DND-41 (cell line): ENCODE measurements around the gene POLR2J.

Source experiments
- CTCF ChIP-seq: IDR thresholded peaks from 2 replicates; pipeline ENCODE4 v1.5.1; 2012; ENCODE audit warnings: borderline replicate concordance, low read length, moderate library complexity, mild to moderate bottlenecking; ENCODE audit not compliant: poor library complexity, severe bottlenecking; ENCODE audit errors: extremely low read depth
- EZH2 ChIP-seq: IDR thresholded peaks from 3 replicates; pipeline ENCODE4 v1.6.1; 2012; ENCODE audit warnings: borderline replicate concordance, low read depth, mild to moderate bottlenecking, moderate library complexity, low read length, inconsistent platforms; ENCODE audit not compliant: severe bottlenecking

GRCh38 chr7:102456327-102456726 lies 22.4 kb downstream of the POLR2J start:
- TF ChIP-seq CTCF (no peak), EZH2 (no peak)
